Mesendoderm (in vitro differentiated cells): ENCODE data around the gene WDR53.

Experiments used
- DNase-seq: peaks from one replicate; pipeline ENCODE4 v3.0.0; 2013
- H2AK5ac ChIP-seq: 2 replicates; pipeline ENCODE4 v1.6.1; 2013; ENCODE audit warnings: low read length, inconsistent platforms
- H2BK120ac ChIP-seq: 2 replicates; pipeline ENCODE4 v1.6.1; 2013; ENCODE audit warnings: low read depth, mild to moderate bottlenecking, low read length, moderate library complexity, mixed read lengths
- H2BK15ac ChIP-seq: replicated peaks from 2 replicates; pipeline ENCODE4 v1.6.1; 2013; ENCODE audit warnings: low read depth, mild to moderate bottlenecking, moderate library complexity
- H2BK5ac ChIP-seq: 2 replicates; pipeline ENCODE4 v1.6.1; 2013; ENCODE audit warnings: low read length, inconsistent platforms
- H3K18ac ChIP-seq: 2 replicates; pipeline ENCODE4 v1.6.1; 2013; ENCODE audit warnings: mild to moderate bottlenecking, low read length, mixed read lengths
- H3K23ac ChIP-seq: one replicate; pipeline ENCODE4 v1.6.1; 2013; ENCODE audit warnings: low read length
- H3K27ac ChIP-seq: 2 replicates; pipeline ENCODE4 v1.5.1; 2013; ENCODE audit warnings: low read depth, mild to moderate bottlenecking, inconsistent platforms, low read length, moderate library complexity
- H3K27me3 ChIP-seq: 2 replicates; pipeline ENCODE4 v1.6.1; 2013; ENCODE audit warnings: low read length, control low read depth, mild to moderate bottlenecking, inconsistent platforms; ENCODE audit not compliant: insufficient read depth, poor library complexity
- H3K36me3 ChIP-seq: 2 replicates; pipeline ENCODE4 v1.6.1; 2013; ENCODE audit warnings: low read length, inconsistent platforms; ENCODE audit not compliant: control insufficient read depth, insufficient read depth
- H3K4ac ChIP-seq: one replicate; pipeline ENCODE4 v1.6.1; 2013; ENCODE audit warnings: low read depth, mild to moderate bottlenecking, low read length, moderate library complexity
- H3K4me1 ChIP-seq: 2 replicates; pipeline ENCODE4 v1.6.1; 2013; ENCODE audit warnings: low read depth, low read length, inconsistent platforms; ENCODE audit not compliant: control insufficient read depth
- H3K4me2 ChIP-seq: 2 replicates; pipeline ENCODE4 v1.6.1; 2013; ENCODE audit warnings: low read length
- H3K4me3 ChIP-seq: 2 replicates; pipeline ENCODE4 v1.5.1; 2013; ENCODE audit warnings: mild to moderate bottlenecking, low read length
- H3K56ac ChIP-seq: one replicate; pipeline ENCODE4 v1.6.1; 2013; ENCODE audit warnings: low read length
- H3K79me1 ChIP-seq: 2 replicates; pipeline ENCODE4 v1.6.1; 2013; ENCODE audit warnings: low read length, inconsistent platforms
- H3K79me2 ChIP-seq: 2 replicates; pipeline ENCODE4 v1.6.1; 2013; ENCODE audit warnings: mild to moderate bottlenecking, low read length; ENCODE audit not compliant: control insufficient read depth, insufficient read depth
- H3K9ac ChIP-seq: 2 replicates; pipeline ENCODE4 v1.6.1; 2013; ENCODE audit warnings: low read length, inconsistent platforms
- H4K5ac ChIP-seq: one replicate; pipeline ENCODE4 v1.6.1; 2013; ENCODE audit warnings: low read length
- H4K8ac ChIP-seq: one replicate; pipeline ENCODE4 v1.6.1; 2013; ENCODE audit warnings: low read depth, mild to moderate bottlenecking, control low read depth, low read length, moderate library complexity
- WGBS: extraction: QIAGEN DNeasy Blood & Tissue Kit; methylation state at CpG from one replicate; pipeline ENCODE4 v1.1.7; 2013; ENCODE audit warnings: low lambda C conversion rate, missing lambda C conversion rate; ENCODE audit not compliant: insufficient coverage; ENCODE audit errors: extremely low coverage; 5-methylcytosine and 5-hydroxymethylcytosine counted together

Gene WDR53

DNA sequence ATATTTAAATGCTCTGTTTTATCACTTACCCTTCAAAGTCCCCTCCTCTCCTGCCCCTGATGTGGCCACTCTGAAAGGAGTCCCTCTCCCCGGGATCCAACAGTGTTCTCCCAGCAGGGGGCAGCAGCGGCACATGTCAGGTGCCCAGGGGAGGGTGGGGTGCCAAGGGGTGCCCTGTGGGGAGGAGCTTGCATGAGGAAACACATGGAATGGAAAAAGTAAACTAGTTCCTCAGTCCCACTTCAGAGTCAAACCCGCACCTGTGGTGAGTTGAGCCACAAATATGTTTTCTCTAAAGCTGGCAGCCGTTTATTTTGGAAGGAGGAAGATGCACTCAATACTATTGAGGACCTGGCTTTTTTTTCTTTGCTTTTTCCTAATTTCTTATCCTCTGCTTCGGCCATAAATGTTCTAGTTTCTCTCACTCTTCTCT, 41.0 kb upstream of the WDR53 start:
- DNase-seq, result peak; percentile 88
- WGBS, result no CpG with 5 or more reads among the region's 5 CpGs
- H3K18ac ChIP-seq, result no peak overlapping the region

DNA sequence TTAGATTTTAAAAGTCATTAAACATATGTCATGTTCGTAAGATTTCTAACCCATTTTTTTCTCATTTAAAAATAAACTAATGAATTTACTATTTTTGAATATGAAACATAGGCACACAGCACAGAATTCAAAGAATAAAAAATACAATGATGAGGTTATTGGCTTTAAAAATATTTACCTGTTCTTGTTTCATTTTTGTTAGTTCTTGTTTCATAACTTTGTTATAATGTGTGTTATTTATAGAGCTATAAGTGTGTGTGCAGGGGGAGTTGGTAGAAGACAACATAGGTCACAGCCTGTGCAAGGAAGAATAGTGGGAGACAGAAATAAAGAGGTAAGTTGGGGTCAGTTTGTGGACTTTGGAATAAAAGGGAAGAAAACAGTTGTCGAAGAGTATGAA, 40.3 kb upstream of the WDR53 start:
- H2AK5ac ChIP-seq, result no peak overlapping the region
- no peak overlapping the region for H3K4me3 ChIP-seq
- H3K27ac ChIP-seq, result no peak overlapping the region
- H2BK5ac ChIP-seq, result no peak overlapping the region
- no peaks in the 10 kb centered on the region for H3K27me3 ChIP-seq
- no peak overlapping the region for H3K9ac ChIP-seq
- WGBS, result 100% methylated on average over 1 of the region's 2 CpGs
- H3K18ac ChIP-seq, result no peak overlapping the region
- no peak overlapping the region for H3K4ac ChIP-seq
- no peak overlapping the region for H2BK15ac ChIP-seq
- no peaks in the 10 kb centered on the region for H3K79me2 ChIP-seq
- no peak overlapping the region for H4K8ac ChIP-seq
- no peaks in the 10 kb centered on the region for H3K36me3 ChIP-seq
- no peak overlapping the region for H4K5ac ChIP-seq
- no peak overlapping the region for H2BK120ac ChIP-seq
- H3K56ac ChIP-seq, result no peak overlapping the region
- H3K4me2 ChIP-seq, result no peak overlapping the region
- H3K4me1 ChIP-seq, result peaks cover 7% of the 10 kb centered on the region
- no peaks in the 10 kb centered on the region for H3K79me1 ChIP-seq
- no peak overlapping the region for H3K23ac ChIP-seq
- DNase-seq, result no peak

More for the DNA sequence above, 41.0 kb upstream of the WDR53 start:
- no peaks in the 10 kb centered on the region for H3K36me3 ChIP-seq
- H3K27ac ChIP-seq, result no peak overlapping the region
- H3K4ac ChIP-seq, result no peak overlapping the region
- H2BK5ac ChIP-seq, result no peak overlapping the region
- no peaks in the 10 kb centered on the region for H3K79me1 ChIP-seq
- no peak overlapping the region for H2BK15ac ChIP-seq
- H4K8ac ChIP-seq, result no peak overlapping the region
- no peaks in the 10 kb centered on the region for H3K27me3 ChIP-seq
- H2AK5ac ChIP-seq, result no peak overlapping the region
- no peak overlapping the region for H3K9ac ChIP-seq
- no peak overlapping the region for H3K4me3 ChIP-seq
- H4K5ac ChIP-seq, result no peak overlapping the region
- H2BK120ac ChIP-seq, result no peak overlapping the region
- no peaks in the 10 kb centered on the region for H3K79me2 ChIP-seq
- H3K23ac ChIP-seq, result no peak overlapping the region
- H3K4me1 ChIP-seq, result peaks cover 7% of the 10 kb centered on the region
- no peak overlapping the region for H3K56ac ChIP-seq
- no peak overlapping the region for H3K4me2 ChIP-seq

DNA sequence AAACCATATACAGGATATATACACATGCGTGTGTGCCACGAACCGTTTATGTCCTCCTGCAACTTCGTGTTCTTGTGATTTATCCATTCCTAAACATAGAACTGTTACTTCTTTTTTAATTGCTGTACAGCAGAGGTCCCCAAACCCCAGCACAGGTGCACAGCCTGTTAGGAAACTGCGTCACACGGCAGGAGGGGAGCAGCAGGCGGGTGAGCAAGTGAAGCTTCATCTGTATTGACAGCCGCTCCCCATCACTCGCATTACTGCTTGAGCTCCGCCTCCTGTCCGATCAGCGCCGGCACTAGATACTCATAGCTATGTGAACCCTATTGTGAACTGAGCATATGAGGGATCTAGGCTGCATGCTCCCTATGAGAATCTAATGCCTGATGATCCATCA, 36.2 kb upstream of the WDR53 start:
- no peak overlapping the region for H3K18ac ChIP-seq
- no peak overlapping the region for H4K5ac ChIP-seq
- H2BK5ac ChIP-seq, result no peak overlapping the region
- no peaks in the 10 kb centered on the region for H3K27me3 ChIP-seq
- no peak overlapping the region for H2BK120ac ChIP-seq
- WGBS, result no CpG with 5 or more reads among the region's 13 CpGs
- H3K4me3 ChIP-seq, result no peak overlapping the region
- H3K9ac ChIP-seq, result no peak overlapping the region
- no peak overlapping the region for H3K56ac ChIP-seq
- no peak overlapping the region for H4K8ac ChIP-seq
- H2AK5ac ChIP-seq, result no peak overlapping the region
- no peak overlapping the region for H3K4me2 ChIP-seq
- no peak overlapping the region for H3K23ac ChIP-seq
- no peak overlapping the region for H3K27ac ChIP-seq
- no peaks in the 10 kb centered on the region for H3K79me1 ChIP-seq
- no peak overlapping the region for H3K4ac ChIP-seq
- no peak overlapping the region for H2BK15ac ChIP-seq
- no peak for DNase-seq
- H3K79me2 ChIP-seq, result no peaks in the 10 kb centered on the region
- H3K4me1 ChIP-seq, result no peaks in the 10 kb centered on the region
- no peaks in the 10 kb centered on the region for H3K36me3 ChIP-seq

DNA sequence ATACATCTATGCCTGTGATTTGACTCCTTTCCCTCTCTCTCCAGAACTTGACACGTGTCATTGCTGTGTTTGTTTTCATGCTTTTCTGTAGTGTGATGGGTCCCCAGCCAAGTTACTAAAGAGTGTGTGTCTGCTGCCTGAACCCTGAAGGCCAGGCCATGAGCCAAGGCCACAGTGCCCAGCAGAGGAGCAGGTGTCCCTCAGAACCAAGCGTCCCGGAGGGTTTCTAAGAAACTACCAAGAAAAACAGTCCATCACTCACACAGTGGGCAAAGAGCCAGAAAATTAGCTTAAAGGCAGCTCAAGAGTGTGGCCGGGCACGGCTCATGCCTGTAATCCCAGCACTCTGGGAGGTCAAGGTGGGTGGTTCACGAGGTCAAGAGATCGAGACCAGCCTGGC, 35.3 kb upstream of the WDR53 start:
- H3K23ac ChIP-seq, result no peak overlapping the region
- no peak overlapping the region for H2BK5ac ChIP-seq
- no peak overlapping the region for H3K4me2 ChIP-seq
- no peak overlapping the region for H3K4me3 ChIP-seq
- H2BK120ac ChIP-seq, result no peak overlapping the region
- H3K56ac ChIP-seq, result no peak overlapping the region
- H2AK5ac ChIP-seq, result no peak overlapping the region
- H3K79me2 ChIP-seq, result no peaks in the 10 kb centered on the region
- H3K9ac ChIP-seq, result no peak overlapping the region
- H3K4me1 ChIP-seq, result no peaks in the 10 kb centered on the region
- no peak for DNase-seq
- no peak overlapping the region for H3K18ac ChIP-seq
- no peaks in the 10 kb centered on the region for H3K27me3 ChIP-seq
- no peak overlapping the region for H3K4ac ChIP-seq
- H3K27ac ChIP-seq, result no peak overlapping the region
- H4K5ac ChIP-seq, result no peak overlapping the region
- H3K79me1 ChIP-seq, result no peaks in the 10 kb centered on the region
- no CpG with 5 or more reads among the region's 7 CpGs for WGBS
- no peaks in the 10 kb centered on the region for H3K36me3 ChIP-seq
- H2BK15ac ChIP-seq, result no peak overlapping the region
- H4K8ac ChIP-seq, result no peak overlapping the region

DNA sequence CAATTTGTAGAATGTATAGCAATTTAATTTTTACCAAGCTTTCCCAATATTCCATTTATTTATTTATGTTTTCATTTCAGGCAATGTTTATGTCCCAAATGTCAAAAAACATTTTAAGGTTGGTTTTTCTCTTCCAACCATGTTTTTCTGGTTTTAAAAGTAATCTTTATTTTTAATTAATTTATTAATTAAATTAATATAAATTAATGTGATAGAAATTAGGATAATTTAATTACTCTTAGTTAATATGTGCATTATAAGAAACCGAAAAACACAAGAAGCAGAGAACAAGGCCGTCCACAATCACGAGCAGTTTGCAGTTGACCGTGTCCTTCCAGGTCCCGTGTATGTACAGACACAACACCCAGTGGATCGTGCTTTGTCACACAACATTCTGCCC, 34.3 kb upstream of the WDR53 start:
- H2AK5ac ChIP-seq, result no peak overlapping the region
- WGBS, result no CpG with 5 or more reads among the region's 6 CpGs
- H2BK5ac ChIP-seq, result no peak overlapping the region
- H3K18ac ChIP-seq, result no peak overlapping the region
- no peak overlapping the region for H3K27ac ChIP-seq
- no peak overlapping the region for H3K4me3 ChIP-seq
- H2BK120ac ChIP-seq, result no peak overlapping the region
- no peak overlapping the region for H4K5ac ChIP-seq
- no peaks in the 10 kb centered on the region for H3K4me1 ChIP-seq
- no peak overlapping the region for H3K4me2 ChIP-seq
- no peak overlapping the region for H3K23ac ChIP-seq
- H3K9ac ChIP-seq, result no peak overlapping the region
- no peak overlapping the region for H3K4ac ChIP-seq
- no peaks in the 10 kb centered on the region for H3K36me3 ChIP-seq
- H3K56ac ChIP-seq, result no peak overlapping the region
- H3K27me3 ChIP-seq, result no peaks in the 10 kb centered on the region
- H3K79me2 ChIP-seq, result no peaks in the 10 kb centered on the region
- H2BK15ac ChIP-seq, result no peak overlapping the region
- H3K79me1 ChIP-seq, result no peaks in the 10 kb centered on the region
- H4K8ac ChIP-seq, result no peak overlapping the region
- no peak for DNase-seq

DNA sequence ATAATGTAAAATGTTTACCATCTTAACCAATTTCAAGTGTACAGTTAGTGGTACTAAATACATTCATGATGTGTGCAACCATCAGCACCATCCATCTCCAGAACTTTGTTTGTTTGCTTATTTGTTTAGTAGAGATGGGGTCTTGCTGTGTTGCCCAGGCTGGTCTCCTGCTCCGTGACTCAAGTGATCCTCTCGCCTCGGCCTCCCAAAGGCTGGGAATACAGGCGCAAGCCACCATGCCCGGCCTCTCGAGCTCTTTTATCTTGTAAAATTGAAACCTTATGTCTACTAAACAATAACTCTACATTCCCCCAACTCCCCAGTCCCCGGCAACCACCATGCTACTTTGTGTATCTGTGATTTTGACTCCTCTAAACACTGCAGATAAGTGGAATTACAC, 32.0 kb upstream of the WDR53 start:
- H4K8ac ChIP-seq, result no peak overlapping the region
- H3K9ac ChIP-seq, result no peak overlapping the region
- H2BK15ac ChIP-seq, result no peak overlapping the region

More for the DNA sequence above, 32.0 kb upstream of the WDR53 start:
- Histone ChIP-seq H3K4me2 (no peak overlapping the region), H3K56ac (no peak overlapping the region), H3K36me3 (no peaks in the 10 kb centered on the region), H3K18ac (no peak overlapping the region), H3K4me1 (no peaks in the 10 kb centered on the region), H2AK5ac (no peak overlapping the region), H3K4me3 (no peak overlapping the region), H3K27ac (no peak overlapping the region), H3K79me2 (no peaks in the 10 kb centered on the region), H4K5ac (no peak overlapping the region), H3K4ac (no peak overlapping the region), H3K23ac (no peak overlapping the region), H3K27me3 (no peaks in the 10 kb centered on the region), H2BK5ac (no peak overlapping the region), H2BK120ac (no peak overlapping the region), H3K79me1 (no peaks in the 10 kb centered on the region)
- no CpG with 5 or more reads among the region's 7 CpGs for WGBS
- no peak for DNase-seq
